ENCODE measurements around the gene QKI.
A peak's percentile ranks its signal among the peaks of the same experiment; 100 is the strongest.

Gene QKI

GRCh38 chr6:163620670-163621330 is 206.3 kb downstream of the QKI start:
- TF ChIP-seq, protein P1, sequence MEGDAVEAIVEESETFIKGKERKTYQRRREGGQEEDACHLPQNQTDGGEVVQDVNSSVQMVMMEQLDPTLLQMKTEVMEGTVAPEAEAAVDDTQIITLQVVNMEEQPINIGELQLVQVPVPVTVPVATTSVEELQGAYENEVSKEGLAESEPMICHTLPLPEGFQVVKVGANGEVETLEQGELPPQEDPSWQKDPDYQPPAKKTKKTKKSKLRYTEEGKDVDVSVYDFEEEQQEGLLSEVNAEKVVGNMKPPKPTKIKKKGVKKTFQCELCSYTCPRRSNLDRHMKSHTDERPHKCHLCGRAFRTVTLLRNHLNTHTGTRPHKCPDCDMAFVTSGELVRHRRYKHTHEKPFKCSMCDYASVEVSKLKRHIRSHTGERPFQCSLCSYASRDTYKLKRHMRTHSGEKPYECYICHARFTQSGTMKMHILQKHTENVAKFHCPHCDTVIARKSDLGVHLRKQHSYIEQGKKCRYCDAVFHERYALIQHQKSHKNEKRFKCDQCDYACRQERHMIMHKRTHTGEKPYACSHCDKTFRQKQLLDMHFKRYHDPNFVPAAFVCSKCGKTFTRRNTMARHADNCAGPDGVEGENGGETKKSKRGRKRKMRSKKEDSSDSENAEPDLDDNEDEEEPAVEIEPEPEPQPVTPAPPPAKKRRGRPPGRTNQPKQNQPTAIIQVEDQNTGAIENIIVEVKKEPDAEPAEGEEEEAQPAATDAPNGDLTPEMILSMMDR (conservative IDR thresholded peaks at IDR 0.05; ENCODE audit: low read depth, low read length): no peak
- no peak overlapping the region for H3K4me3 ChIP-seq (ENCODE audit: low read depth, low read length)
- DNase-seq (ENCODE audit: low read depth): no peak

DNA sequence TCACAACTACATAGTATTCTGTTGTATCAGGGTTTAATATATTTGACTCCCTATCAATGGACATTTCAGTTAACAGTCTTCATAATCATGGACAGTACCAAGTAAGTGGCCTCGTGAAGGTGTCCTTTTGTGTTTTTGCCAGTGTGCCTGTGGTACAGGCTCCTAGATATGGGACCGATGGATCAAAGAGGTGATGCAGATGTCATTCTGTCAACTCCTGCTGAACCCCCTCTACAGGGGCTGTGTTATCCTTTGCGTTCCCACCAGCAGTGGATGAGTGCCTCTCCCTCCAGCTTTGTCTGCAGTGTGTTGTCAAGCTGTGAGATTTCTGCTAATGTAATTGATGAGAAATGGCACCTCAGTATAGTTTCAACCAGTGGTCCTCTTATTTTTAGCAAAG is 210.7 kb downstream of the QKI start:
- no peak overlapping the region for H3K4me3 ChIP-seq (ENCODE audit: low read depth, low read length)
- TF ChIP-seq, protein P1 (conservative IDR thresholded peaks at IDR 0.05; ENCODE audit: low read depth, low read length): no peak
- DNase-seq (ENCODE audit: low read depth): no peak

DNA sequence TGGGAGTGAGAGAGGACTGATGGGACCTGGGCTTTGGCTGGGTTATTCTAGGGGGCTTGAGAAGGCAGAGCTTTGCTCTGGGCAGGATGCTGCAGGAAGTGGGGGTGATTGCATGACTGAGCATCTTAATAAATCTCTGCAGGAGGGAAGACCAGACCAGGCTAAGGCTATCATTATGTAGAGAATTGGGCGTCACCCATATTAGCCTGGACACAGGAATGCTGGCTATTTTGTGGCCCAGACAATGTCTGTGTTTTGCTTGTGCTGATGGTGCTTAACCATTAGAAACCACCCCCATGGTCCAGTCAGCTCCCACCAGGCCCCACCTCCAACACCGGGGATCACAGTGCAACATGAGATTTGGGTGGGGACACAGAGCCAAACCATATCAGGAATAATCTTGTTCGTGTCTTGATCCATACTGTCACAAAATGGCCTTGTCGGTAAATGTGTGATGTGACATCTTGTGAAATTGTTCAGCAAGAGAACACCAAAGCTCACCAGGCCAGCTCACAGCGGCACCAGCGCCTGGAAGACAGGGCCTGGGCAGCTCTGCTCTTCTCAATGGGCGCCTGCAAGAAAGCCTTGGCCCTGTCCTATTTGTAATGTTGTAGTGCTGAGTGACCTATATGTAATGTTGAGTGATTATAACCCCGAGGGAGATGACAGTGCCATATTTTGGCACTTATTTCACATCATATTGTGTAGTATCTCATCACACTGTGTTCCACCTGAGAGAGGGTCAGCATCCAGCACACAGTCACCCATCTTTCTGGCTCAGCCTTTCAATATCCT is 211.8 kb downstream of the QKI start:
- DNase-seq (ENCODE audit: low read depth): no peak
- TF ChIP-seq, protein P1 (conservative IDR thresholded peaks at IDR 0.05; ENCODE audit: low read depth, low read length): no peak
- no peak overlapping the region for H3K4me3 ChIP-seq (ENCODE audit: low read depth, low read length)

DNA sequence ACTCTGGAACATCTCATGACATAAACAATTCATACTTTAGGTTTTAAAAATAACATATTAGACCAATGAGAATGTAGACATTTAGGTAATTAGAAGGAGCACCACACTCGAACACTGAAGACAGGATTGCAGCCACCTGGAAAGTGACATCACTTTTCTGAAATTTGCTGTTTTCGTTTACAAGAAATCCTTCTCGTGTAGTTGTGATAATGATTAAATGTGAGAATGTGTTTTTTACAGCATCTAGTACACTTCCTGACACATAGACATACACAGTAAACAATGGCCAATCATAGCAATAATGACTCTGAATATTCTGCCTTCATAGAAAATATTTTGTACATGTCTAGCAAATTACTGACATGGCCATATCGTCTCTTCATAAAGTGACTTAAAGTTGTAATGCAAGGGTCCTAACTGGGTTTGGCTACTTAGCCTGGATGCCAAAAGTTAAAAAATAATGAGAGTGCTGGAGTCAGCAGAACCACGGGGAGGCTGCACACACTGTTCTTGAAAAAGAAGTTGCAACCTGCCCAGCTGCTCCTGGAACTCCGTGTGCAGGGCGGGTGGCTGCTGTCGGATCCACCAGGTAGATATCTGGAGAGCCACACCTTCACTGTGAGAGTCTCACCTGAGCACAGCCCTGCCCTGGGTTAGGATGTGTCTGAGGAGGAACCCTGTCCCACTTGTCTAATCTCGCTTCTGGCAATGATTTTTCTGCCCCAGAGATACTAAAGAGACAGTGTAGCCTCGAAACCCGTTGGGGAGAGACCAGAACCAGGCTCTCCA is 212.9 kb downstream of the QKI start:
- H3K4me3 ChIP-seq (ENCODE audit: low read depth, low read length): no peak overlapping the region
- peak; percentile 3 for DNase-seq (ENCODE audit: low read depth)
- TF ChIP-seq, protein P1 (conservative IDR thresholded peaks at IDR 0.05; ENCODE audit: low read depth, low read length): no peak

Measured in choroid plexus epithelial cell (primary cell).